Psoas muscle (tissue), 8 donors: Measurements from ENCODE around the gene GJD3. TPM values are rescaled to one million over a fixed set of nuclear protein-coding genes. Genes with fewer than 3 reads are reported as not detected.

Source experiments
- ATAC-seq, 4 donors: fragments of 200-7000 bp; cut with Tn5 transposase; one replicate each; pipeline ENCODE4 v1.9.1; 2020; ENCODE audit warnings: moderate library complexity in 3 of 4, mild to moderate bottlenecking in 2 of 4
- DNase-seq, 2 donors: peaks; one replicate each; pipeline ENCODE4 v3.0.0-alpha.2; 2020
- H3K27ac ChIP-seq: fragments of 200-600 bp; one replicate; pipeline ENCODE4 v1.8.0; 2022
- H3K27me3 ChIP-seq, 3 donors: fragments of 200-600 bp in 1 of 3; one replicate each; pipeline versions ENCODE4 v1.6.1 to v1.8.0; 2013 to 2022; ENCODE audit warnings: low read length in 2 of 3, mild to moderate bottlenecking in 2 of 3, moderate library complexity in 1 of 3; ENCODE audit not compliant: insufficient read depth in 3 of 3
- H3K36me3 ChIP-seq, 2 donors: fragments of 200-600 bp in 1 of 2; one replicate each; pipeline versions ENCODE4 v1.6.1 to v1.8.0; 2013 to 2022; ENCODE audit warnings: low read depth in 1 of 2, mild to moderate bottlenecking in 1 of 2, moderate library complexity in 1 of 2; ENCODE audit not compliant: insufficient read depth in 1 of 2
- H3K4me1 ChIP-seq: fragments of 200-600 bp; one replicate; pipeline ENCODE4 v1.8.0; 2022
- H3K4me3 ChIP-seq: fragments of 200-600 bp; one replicate; pipeline ENCODE4 v1.8.0; 2022; ENCODE audit warnings: mild to moderate bottlenecking
- H3K9me3 ChIP-seq: fragments of 200-600 bp; one replicate; pipeline ENCODE4 v1.8.0; 2022
- CTCF ChIP-seq: fragments of 200-600 bp; IDR thresholded peaks from one replicate; pipeline ENCODE4 v1.8.0; 2022; ENCODE audit warnings: antibody characterized with exemption
- WGBS, 3 donors: extraction: QIAGEN DNeasy Blood & Tissue Kit; methylation state at CpG; one replicate each; pipeline versions ENCODE4 v1.1.6 to v1.1.7; 2013; 5-methylcytosine and 5-hydroxymethylcytosine counted together
- intact Hi-C, 2 donors: fragments of 100-400 bp; cut with DNase I; formaldehyde crosslinking; loops; one replicate each; pipeline versions ENCODE4 v1.11.0 to v1.14.2; 2022
- polyA plus RNA-seq, 3 donors: library from polyadenylated mRNA; stranded (reverse); fragments of 200-250 nt; gene quantifications; one replicate each; pipeline ENCODE4 v1.2.3, GENCODE V29; 2013
- total RNA-seq, 4 donors: library from RNA; stranded (reverse); fragmentation: NEBNext Ultra II Directional in 2 of 4; extraction: Animal tissue kit (Norgen Biotek cat#: 25700) in 2 of 4; gene quantifications; one replicate each; pipeline versions ENCODE4 v1.2.1 to v1.2.4, GENCODE V29; 2021 to 2023
- donor health status: healthy with polysubstance abuse.
- donor health status: DM: no; HTN: no; CAD: no; lungs with moderate emphysema.
- donor health status: Bipolar disorder and iron deficiency.
- donor health status: healthy.
- donor health status: DM: yes; HTN: yes; CAD: no.
- donor health status: DM: no; HTN: no; CAD: no.
- donor health status: DM: no; HTN: no; CAD: no.
- donor health status: DM: yes; HTN: yes; CAD: no.

The GJD3 gene
- total and polyA plus RNA-seq, 7 donors = 0.17 to 1.4 (median 0.34) TPM; not detected in 1

- Histone ChIP-seq H3K4me3 (peak overlapping the region; percentile 95), H3K27ac (peak overlapping the region; percentile 97), H3K27me3 (no peaks in the 10 kb centered on the region), H3K4me1 (peaks cover 77% of the 10 kb centered on the region), H3K9me3 (no peaks in the 10 kb centered on the region), H3K36me3 (no peaks in the 10 kb centered on the region)
- no peak for ATAC-seq
- peak; percentile 67 to 81 for DNase-seq
- 37 to 60% (median 44%) methylated on average over 11 of the region's 11 CpGs for WGBS, 3 donors
- intact Hi-C loops = no loop called here
- no peak for TF ChIP-seq CTCF
Observed at GRCh38 chr17:40319651-40320540, 44.6 kb downstream of the GJD3 start.

- no peaks in the 10 kb centered on the region for H3K9me3 ChIP-seq
- ATAC-seq (no peak), DNase-seq (no peak)
- 2 to 4% (median 3%) methylated on average over 12 to 13 of the region's 13 CpGs for WGBS, 3 donors
- H3K4me3 ChIP-seq = peak overlapping the region; percentile 95
- no peak for TF ChIP-seq CTCF
- H3K27me3 ChIP-seq = no peaks in the 10 kb centered on the region
- peaks cover 72% of the 10 kb centered on the region for H3K4me1 ChIP-seq
- H3K36me3 ChIP-seq = no peaks in the 10 kb centered on the region
- H3K27ac ChIP-seq = peak overlapping the region; percentile 97
- intact Hi-C loops = no loop called here
Observed at GRCh38 chr17:40318830-40319391, 45.6 kb downstream of the GJD3 start.

GRCh38 chr17:40317880-40318829 lies 46.4 kb downstream of the GJD3 start:
- WGBS, 3 donors = 0 to 1% (median 0%) methylated on average over 62 to 70 of the region's 70 CpGs
- ATAC-seq = peak; percentile 81 to 84 (median 82)

More at GRCh38 chr17:40317880-40318829, 46.4 kb downstream of the GJD3 start:
- DNase-seq = peak; percentile 97
- no peaks in the 10 kb centered on the region for H3K9me3 ChIP-seq
- TF ChIP-seq CTCF = no peak
- peaks cover 74% of the 10 kb centered on the region for H3K4me1 ChIP-seq
- H3K4me3 ChIP-seq = peak overlapping the region; percentile 95
- H3K27ac ChIP-seq = peak overlapping the region; percentile 97
- no peaks in the 10 kb centered on the region for H3K27me3 ChIP-seq
- no peaks in the 10 kb centered on the region for H3K36me3 ChIP-seq
- intact Hi-C loops = no loop called here
